CD4-positive, alpha-beta T cell treated with Interferon alpha-2 for 1 hour (primary cell): Measurements from ENCODE around the gene IL12RB2.

Experiments
- DNase-seq, 2 donors: peaks; one replicate each; pipeline ENCODE4 v3.0.0-alpha.2; 2020 to 2022

Gene IL12RB2, protein sequence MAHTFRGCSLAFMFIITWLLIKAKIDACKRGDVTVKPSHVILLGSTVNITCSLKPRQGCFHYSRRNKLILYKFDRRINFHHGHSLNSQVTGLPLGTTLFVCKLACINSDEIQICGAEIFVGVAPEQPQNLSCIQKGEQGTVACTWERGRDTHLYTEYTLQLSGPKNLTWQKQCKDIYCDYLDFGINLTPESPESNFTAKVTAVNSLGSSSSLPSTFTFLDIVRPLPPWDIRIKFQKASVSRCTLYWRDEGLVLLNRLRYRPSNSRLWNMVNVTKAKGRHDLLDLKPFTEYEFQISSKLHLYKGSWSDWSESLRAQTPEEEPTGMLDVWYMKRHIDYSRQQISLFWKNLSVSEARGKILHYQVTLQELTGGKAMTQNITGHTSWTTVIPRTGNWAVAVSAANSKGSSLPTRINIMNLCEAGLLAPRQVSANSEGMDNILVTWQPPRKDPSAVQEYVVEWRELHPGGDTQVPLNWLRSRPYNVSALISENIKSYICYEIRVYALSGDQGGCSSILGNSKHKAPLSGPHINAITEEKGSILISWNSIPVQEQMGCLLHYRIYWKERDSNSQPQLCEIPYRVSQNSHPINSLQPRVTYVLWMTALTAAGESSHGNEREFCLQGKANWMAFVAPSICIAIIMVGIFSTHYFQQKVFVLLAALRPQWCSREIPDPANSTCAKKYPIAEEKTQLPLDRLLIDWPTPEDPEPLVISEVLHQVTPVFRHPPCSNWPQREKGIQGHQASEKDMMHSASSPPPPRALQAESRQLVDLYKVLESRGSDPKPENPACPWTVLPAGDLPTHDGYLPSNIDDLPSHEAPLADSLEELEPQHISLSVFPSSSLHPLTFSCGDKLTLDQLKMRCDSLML

DNA sequence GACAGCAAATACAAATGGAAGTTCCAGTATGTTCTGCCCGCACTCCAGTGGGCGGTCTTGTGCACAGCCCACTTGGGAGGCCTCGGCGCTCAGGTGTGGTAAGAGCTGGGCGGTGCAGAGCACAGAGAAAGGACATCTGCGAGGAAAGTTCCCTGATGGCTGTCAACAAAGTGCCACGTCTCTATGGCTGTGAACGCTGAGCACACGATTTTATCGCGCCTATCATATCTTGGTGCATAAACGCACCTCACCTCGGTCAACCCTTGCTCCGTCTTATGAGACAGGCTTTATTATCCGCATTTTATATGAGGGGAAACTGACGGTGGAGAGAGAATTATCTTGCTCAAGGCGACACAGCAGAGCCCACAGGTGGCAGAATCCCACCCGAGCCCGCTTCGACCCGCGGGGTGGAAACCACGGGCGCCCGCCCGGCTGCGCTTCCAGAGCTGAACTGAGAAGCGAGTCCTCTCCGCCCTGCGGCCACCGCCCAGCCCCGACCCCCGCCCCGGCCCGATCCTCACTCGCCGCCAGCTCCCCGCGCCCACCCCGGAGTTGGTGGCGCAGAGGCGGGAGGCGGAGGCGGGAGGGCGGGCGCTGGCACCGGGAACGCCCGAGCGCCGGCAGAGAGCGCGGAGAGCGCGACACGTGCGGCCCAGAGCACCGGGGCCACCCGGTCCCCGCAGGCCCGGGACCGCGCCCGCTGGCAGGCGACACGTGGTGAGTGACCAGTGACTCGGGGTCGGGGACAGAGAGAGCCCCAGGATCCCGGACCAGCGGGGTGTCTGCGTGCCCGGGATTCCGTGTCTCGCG, at the start of gene IL12RB2:
Gene IL12RB2, plus strand, starts transcription at position 623 of the 810 bp plus-strand sequence. CDS start 12,496 bp downstream, outside the sequence.
- DNase-seq: peak; percentile 33 to 44

DNA sequence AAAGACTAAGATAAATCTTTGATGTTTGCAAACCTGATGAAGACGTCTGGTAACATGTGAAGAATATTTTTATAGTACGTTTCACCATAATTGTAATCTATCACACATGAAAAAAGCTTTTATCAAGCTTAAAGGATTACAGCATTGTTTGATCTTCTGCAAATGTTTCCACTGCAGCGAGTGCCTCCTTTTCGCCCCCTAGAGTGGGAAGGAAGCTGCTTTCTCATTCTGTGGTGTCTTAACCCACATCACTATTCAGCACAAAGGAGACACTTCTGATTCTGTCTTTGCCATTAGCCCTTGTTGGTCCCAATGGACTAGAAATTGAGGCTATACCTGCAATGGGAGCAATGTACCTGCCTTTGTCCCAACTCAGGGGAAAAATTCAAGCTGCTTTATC, 46.0 kb upstream of the IL12RB2 start:
- peak; percentile 3 to 28 for DNase-seq

DNA sequence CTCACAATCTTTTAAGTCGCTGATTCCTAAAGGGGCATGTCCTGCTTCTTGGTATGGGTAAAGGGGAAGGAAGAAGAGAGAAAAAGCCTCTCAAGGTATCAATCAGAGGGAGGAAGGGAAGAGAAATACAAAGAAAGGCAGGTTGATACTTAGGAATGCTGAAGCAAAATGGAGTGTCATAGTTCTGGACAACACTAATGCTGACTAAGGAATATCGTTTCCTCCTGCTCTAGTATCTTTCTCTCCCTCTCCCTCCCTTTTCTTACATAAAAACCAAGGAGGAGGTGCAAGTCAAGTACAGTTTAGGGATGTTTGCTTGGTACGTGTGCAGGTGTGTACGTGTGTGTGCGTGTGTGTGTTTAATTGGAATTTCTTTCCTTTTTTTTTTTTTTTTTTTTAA, 44.9 kb upstream of the IL12RB2 start:
- no peak for DNase-seq

DNA sequence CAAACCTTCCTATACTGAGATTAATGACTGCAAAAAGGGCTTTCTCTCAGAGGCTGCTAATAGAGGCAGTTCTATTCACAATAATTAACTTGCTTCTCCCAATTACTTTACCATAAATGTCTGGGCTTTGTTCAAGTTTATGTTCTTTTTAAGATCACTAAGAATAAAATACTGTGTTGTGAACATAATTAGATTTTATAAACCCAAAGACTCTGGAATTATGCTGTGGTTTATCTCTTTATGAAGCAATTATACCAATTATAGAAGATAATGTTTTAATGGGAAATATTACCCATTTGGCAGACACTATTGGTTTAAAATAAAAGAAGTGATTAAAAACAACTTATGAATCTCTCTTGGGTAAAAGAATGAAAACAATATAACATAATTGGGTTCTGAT, 43.5 kb upstream of the IL12RB2 start:
- no peak for DNase-seq

DNA sequence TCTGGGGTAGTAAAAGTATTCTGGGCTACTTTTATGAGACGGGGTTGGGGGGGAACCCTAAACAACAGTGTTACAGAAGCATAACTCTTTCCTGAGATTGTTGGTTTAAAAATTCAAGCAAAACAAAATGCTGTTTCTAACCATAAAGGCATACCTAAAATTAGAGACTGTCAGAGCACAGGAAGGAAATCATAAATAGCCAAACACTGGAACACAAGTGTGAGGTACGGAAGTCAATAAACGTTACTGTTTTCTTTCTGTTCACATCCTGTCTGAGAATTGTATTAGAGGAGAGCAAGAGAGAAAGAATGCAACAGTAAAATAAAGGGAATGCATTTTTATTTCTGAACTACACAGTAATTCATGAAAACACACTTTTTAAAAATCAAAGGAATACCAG, 42.8 kb upstream of the IL12RB2 start:
- DNase-seq: no peak

DNA sequence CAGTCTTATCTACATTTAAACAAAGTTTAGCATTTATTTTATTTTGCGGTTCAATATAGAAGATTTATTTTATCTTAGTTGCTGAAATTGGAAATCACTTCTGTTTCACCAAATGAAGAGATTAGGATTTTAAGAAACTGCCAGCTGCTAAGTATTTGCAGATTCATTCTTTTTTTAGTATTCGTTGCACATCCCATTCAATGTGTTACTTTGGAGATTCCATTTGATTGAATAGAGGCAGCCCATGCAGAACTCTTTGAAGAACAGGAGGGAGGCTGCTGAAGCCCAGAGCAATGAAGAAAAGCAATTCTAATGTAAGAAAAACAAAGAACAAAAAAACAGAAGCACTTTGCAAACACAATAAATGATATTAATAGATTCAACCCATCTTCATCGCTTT, 38.6 kb upstream of the IL12RB2 start:
- DNase-seq: no peak

DNA sequence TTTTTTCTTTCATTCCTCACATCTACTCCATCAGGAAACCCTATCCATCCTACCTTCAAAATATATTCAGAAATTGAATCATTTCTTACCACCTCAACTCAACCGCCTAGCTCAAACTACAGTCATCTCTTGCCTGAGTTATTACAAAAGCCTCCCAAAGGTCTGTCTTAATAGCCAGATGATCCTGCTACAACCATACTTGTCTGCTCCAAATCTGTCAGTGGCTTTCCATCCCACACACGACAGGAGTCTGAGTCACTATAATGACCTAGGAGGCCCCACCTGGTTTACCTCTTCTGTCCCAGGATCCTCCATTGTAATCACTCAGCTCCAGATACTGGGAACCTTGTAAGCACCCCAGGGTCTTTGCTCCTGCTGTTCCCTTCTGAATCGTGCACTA, 37.1 kb upstream of the IL12RB2 start:
- DNase-seq: no peak

DNA sequence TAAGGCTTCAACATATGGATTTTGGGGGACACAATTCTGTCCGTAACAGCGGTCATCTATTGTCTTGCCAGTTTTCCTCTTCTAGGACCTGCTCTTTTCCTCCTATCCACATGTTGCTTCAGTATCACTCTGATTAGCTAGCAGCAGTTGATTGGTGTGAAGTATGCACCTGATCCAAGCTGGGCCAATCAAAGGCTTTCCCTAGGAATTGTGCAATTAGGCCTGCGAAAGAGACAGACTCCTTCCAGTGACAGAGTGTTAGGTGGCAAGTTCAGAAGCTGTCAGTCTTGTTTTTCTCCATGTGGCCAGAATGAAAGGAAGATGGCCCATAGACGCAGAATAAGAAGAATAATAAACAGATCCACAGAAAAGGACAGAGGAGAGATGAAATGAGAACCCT, 34.1 kb upstream of the IL12RB2 start:
- DNase-seq: no peak

DNA sequence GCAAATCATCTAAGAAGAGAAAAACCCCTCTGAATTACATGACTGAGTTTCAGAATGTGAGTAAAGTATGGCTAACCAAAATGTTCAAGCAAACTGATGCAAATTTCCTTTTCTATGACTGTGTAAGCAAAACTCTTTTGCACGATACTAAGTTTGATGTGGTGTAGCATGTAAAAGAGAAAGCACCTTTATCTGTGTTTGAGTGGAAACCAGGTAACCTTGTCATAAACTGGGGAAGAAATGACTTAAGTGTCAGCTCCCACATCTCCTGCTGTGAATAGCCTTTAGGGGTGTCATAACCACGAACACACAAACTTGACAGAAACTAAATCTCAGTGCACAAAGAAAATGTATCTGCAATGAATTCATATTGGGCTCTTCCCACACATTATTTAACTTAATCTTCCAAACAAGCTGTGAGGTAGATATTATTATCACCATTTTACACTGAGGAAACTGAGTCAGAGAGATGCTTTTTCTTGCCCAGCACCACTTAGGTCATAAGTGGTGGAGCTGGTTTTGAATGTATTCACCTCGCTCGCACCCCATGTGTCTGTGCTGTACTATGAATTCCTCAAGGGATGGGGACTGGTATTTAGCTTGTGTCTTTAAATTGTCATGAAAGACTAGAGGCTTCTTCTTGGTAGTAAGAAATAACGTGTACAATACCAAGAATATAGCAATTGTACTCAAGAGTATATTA, 32.9 kb upstream of the IL12RB2 start:
- peak in 1 of 2 donors; percentile 33 for DNase-seq

DNA sequence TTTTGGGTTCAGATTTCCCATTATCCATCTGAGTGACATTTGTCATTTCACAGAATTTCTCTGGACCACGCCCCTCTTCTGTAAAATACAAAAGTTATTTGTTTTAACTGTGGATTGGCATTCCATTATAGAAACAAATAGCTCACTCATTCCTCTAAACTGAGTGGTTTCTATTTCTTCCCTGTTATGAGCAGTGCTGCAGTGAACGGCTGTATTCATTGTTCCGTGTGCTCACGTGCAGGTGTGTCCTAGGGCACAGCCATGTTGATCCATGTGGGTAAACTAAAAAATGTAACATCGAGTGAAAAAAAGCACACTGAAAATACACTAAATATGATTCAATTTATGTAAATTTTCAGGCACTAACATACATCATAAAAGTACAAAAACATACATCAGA, 27.0 kb upstream of the IL12RB2 start:
- DNase-seq: no peak

DNA sequence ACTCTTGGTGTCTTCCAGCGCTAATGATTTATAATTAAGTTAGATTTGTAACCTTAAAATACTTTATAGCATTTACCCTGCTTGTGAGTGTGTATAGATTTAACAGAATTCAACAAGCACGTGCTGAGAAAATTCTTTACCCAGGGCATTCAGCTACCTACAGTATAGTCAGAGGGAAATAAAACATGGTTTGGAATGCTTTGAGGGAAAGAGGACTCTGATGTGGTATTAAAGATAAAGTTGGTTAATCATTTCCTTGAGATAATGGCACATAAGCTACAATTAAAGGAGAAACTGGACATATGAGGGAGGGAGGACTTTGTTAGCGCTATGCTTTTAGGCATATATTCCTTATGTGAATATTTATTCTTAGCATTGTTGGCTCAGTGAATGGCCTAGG, 26.4 kb upstream of the IL12RB2 start:
- DNase-seq: no peak

DNA sequence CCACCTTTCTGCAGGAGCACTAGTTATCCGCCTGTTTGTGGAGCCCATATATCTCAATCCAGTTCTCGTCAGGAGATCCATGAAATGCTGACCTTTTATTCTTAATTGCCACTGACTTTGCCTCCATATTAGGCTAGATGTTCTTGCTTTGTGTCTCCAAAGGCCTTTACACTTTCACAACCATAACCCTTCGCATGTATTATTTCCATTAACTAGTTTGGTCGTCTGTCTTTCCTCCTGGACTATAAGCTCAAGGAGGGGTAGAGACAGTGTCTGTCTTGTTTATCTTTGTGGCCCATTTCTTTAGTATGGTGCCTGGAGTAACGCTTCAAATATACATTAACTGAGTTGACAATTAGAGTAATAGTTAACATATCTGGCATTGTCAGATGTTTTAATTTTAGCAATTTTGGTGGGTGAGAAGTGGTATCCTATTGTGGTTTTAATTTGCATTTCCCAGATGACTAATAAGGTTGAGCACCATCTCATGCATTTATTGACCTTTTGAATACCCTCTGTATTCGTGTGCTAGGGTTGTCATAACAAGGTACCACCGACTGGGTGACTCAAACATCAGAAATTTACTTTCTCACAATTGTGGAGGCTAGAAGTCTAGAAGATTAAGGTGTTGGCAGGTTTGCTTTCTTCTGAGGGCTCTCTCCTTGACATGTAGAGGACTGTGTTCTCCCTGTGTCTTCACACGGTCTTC, 21.7 kb upstream of the IL12RB2 start:
- no peak for DNase-seq

DNA sequence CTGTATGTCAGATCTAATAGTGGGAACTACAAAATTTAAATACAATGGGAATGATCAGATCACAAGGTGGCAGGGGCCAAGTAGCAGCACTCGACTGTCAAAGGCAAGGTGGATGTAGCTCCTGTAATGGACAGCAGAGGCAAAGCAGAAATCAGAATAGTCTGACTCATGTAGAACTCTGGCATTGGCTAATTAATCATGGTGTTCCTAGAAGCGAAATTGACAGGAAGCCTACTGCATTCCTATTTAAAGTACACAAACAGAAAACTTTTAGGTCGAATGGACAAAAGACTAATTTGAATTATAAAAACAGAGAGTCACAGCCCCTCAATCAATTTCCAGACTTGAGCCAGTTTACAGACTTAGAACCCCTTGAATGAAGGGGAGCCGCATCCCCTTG, 17.4 kb upstream of the IL12RB2 start:
- DNase-seq: no peak

DNA sequence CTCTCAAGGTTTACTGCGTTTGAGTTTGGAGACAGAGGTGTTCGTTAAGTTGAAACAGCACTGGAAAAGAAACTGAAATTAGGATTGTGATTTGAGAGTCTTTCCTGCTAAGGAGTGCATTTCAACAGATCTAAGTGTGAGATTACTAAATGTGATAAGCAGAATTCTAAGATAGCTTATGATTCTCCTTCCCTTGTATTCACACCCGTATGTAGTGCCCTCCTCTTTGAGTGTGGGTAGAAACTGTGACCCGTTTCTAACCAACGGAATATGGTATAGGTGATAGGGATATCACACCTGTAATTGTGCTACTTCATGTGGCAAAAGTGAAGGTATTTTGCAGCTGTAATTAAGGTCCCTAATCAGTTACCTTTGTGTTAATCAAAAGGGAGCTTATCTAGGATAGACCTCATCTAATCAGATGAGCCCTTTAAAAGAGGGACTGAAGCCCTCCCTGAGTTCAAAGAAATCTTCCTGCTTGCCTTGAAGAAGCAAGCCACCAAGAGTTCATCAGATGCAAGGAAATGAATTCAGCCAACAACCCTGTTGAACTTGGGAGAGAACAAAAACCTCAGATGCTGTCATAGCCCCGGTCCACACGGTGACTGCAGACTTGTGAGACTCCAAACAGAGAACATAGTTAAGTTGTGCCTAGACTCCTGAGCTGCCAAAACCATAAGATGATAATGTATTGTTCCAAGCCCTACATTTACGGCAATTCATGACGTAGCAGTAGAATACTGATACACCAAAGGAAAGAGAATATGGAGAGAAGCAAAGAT, 12.6 kb upstream of the IL12RB2 start:
- no peak for DNase-seq

DNA sequence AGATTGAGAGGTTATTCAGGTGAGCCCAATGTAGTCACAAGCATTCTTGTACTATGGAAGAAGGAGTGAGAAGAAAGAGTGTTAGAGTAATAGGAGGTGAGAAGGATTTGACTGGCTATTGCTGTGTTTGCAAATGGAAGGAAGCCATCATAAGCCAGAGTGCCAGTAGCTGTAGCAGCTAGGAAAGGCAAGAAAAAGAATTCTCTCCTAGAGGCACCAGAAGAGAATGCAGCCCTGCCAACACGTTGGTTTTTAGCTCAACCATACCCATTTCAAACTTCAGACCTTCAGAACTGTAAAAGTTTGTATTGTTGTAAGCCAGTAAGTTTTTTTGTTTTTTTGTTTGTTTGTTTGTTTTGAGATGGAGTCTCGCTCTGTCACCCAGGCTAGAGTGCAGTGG, 8.9 kb upstream of the IL12RB2 start:
- no peak for DNase-seq

DNA sequence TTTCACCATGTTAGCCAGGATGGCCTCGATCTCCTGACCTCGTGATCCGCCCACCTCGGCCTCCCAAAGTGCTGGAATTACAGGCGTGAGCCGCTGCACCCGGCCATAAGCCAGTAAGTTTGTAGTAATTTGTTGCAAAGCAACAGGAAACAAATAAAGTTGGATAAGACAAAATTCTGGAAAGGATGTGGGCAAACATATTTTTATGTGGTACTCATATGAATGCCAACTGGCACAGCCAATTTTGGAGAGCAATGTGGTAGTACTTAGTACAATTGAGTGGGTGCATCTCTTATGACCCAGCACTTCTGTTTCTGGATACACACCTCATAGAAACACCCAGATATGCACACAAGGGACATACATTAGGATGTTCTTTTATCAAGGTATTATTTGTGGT, 8.4 kb upstream of the IL12RB2 start:
- no peak for DNase-seq

DNA sequence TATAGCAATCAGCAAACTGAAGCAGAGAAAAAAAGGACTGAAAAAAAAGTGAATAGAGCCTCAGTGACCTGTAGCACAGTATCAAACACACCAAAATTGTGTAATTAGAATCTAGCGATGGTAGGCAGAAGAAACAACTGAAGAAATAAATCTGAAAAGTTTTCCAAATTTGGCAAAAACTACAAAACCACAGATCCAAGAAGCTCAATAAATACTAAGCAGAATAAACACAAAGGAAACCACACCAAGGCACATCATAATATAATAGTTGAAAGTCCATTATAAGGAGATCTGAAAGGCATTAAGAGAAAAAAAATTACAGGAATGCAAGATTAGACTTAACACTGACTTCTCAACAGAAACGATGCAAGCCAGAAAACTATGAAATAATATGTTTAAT, 7.1 kb upstream of the IL12RB2 start:
- no peak for DNase-seq

DNA sequence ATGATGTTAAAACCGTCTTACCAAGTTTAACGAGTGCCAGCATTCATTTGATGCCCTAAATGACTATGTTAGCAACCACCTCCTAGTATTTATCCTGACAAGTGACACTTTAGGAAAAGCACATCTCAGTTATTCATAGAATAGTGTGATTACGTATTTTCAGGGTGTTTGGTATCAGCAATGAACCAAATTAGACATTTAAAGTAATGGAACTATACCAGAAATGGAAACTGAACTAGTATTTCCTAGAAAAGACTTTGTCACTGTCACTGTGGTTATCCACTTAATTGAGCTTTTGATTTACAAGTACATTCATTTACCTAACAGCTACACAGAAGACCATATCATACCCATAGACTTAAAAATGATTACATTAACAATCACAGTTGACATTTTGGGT, 3.6 kb upstream of the IL12RB2 start:
- no peak for DNase-seq

DNA sequence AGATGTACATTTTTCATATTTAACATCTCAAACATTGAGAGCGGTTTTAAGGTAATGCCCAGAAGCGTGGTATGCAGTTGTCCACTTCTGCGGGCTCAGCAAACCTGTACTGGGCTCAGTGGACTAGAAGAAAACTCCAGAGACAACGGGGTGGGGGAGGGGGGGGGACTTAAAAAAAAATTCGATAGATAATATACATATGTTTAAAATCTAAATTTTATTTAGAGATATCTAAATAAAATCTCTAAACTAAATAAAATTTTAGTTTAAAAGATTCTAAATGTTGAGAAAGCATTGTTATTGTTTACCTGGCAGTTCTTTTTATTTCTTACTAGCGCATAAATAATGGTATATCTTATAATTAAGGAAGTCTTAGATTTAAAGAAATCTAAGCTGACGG, 1.1 kb upstream of the IL12RB2 start:
- no peak for DNase-seq

DNA sequence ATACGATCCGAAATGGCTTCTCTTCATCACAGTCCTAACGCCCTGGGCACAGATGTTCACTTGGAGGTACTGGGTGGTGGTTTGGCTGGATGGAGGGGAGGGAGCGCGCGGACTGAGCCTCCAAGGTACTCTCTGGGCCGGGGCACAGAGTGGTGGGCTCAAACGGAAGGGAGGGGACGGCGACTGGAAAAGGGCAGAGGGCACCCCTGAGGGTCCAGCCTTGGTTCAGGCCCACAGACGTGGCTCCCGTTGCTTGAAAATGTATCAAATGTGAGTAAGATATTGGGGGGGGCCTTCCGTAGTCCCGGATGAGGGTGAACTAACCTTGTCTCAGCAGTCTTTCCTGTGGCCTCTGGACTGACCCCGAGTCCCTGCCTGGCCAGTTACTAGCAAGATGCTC, 463 bp downstream of the IL12RB2 start:
- DNase-seq: no peak

DNA sequence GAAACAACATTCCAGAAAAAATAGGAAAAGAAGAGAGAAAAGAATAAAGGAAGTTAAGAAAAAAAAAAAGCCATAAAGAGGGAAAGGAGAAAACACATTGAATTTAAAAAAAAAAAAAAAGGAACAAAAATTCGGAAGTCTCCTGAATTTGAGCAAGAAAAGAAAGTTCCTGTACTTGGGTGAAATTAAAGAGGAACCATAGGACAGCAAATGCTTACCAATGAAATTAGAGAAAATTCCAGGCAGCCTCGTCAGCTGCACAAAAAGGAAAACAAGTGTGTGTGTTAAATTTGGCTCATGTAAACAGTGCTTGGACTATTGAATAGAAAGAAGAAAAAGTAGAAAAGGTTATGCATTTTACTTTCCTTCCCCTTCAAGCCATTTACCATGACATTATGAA, 4.9 kb downstream of the IL12RB2 start:
- no peak for DNase-seq
